GM19239 (cell line): ENCODE results near the gene AIG1.
"Not testable (repeated sequence)": the region's sequence is repeated elsewhere in the genome, so short reads cannot be mapped to it uniquely, and the experiment has no call there.

ENCODE experiments used
- DNase-seq: peaks from one replicate; pipeline ENCODE4 v3.0.0; 2011; ENCODE audit warnings: low spot score; ENCODE audit not compliant: insufficient read length
- FAIRE-seq: peaks from 2 replicates; lab custom pipeline; 2011; peaks lifted over from hg19 to GRCh38; lab: Jason Lieb, UNC

Gene AIG1

GRCh38 chr6:143123081-143123480 lies 62.4 kb downstream of the AIG1 start:
- DNase-seq (no peak), FAIRE-seq (no peak)

- FAIRE-seq, result no peak
- no peak for DNase-seq
Measured at GRCh38 chr6:143123941-143124340, 63.3 kb downstream of the AIG1 start.

DNA sequence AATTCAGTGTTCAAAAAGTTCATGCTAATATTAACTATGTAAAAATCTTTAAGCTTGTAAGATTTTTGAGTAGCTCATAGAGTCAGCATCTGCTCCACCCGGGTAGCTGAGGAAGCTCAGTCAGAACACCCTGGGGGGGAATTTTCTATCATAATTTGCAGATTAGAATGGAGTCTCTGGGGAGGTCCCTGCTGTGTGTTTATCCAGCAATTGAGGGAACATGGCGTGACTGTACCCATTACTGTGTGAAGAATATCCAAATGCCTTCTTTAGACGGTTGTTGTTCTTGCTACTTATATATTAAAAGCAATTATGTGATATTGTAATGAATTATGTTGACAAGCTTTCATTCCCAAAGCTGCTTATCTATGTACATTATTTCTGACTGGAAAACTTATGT lies 64.8 kb downstream of the AIG1 start:
- DNase-seq, result no peak
- FAIRE-seq, result no peak

DNA sequence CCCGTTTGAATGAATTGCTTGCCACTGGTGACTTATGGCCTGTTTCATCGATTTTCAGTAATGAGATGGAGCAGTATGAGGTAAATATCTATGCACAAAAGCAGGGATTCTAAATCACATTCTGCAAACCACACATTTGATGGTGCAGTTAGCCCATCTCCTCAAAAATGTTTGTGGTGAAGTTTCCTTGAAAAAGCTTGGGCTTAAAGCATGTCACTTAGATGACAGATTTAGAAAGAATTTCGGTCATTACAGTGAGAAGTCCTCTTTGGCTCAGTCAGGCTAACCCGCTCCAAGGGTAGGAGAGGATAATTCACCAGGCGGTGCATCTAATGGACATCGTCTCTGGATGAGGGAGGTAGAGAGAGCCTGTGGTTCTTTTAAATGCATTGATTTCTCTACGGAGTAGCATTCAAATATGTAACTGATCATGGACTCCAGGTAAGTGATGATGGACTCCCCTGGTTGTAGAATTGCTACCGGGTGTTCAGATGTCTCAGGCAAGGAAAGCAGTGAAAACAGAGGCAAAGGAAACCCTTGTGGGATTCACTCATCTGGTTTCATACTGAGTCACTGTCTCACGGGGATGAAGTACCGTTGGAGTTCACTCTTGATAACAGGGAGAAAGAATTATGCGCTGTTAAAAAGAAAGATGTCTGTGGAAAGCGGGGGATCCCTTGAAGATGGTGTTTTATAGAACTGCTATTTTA lies 65.3 kb downstream of the AIG1 start:
- DNase-seq, result no peak
- peak; percentile 59 for FAIRE-seq

DNA sequence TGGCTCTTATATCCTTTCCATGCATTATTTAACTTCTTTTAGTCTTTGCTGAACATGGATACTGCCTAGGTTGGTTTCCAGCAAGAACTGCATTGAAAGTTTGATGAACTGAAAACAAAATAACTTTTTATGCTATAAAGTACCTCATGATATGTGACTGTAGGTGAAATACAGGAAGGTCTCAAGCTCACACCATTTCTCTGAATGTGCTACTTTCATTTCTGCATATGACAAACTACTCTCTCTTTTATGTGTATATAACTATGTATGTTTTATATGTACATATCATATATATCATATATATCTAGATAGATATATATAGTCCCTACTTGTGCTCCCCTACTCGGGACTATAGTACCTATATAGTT lies 65.9 kb downstream of the AIG1 start:
- FAIRE-seq (no peak), DNase-seq (no peak)

DNA sequence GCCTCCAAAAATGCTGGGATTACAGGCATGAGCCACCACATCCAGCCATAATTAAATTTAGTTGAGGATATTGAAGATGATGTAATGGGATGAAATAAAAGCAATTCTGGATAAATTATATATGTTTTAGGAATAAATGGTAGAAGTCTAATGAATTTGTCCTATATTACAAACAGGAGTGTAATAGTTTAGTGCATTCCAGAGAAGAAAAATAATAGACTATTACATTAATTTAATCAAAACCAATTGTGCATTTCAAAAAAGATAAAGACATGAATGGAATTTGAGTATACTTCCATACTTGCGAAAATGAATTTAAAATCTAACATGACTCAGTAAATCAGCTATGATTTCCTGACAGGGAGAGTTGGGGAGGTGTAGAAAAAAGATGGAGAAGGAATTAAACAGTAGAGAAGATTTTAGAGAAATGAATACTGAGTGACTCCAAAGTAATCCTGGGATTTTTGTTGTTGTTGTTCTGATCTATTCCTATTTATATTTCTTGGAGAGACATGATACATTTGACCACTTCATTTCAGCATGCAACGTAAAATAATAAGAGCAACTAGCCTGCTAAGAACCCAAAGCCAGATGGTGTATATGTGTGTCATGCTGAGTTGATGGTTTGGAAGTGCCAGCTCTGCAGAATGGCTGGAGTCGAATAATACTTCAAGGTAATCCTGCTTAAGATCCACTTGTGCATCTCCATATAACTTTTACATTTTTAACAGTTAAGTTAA lies 67.4 kb downstream of the AIG1 start:
- no peak for DNase-seq
- FAIRE-seq, result no peak

DNA sequence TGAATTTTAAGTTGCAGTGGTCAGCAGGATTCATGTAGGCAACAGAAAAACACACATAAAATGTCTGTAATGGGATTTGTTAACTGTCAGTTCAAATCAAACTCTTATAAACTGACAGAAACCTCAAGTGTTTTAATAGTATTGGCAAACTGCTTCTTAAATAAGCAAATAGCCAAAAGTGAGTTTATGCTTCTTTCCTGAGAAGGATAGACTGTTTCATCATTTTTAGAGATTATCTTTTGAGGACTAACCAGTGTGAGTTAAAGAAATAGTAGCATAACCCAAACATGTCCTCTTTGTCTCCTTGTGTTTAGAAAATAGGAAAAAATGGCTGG lies 68.0 kb downstream of the AIG1 start:
- FAIRE-seq, result no peak
- no peak for DNase-seq

- FAIRE-seq (no peak), DNase-seq (no peak)
Measured at GRCh38 chr6:143130928-143131327, 70.2 kb downstream of the AIG1 start.

DNA sequence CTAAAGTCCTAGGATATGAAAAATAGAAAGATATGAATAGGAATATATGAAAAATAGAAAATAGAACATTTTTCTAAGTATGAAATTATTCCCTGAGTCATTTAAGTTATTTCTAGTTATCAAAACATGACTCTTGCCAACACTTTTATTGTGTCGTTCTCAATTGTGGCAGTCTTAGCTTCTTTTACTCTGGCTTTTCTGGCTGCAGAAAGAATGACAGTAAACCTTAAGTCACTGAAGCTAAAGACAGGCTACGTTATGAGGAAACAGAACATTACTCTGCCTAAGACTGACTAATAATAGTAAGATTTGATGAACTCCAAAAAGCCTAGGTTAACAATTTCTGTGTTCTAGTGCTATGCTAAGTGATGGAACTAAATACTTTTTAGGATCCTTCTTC lies 74.6 kb downstream of the AIG1 start:
- no peak for DNase-seq
- FAIRE-seq, result no peak

GRCh38 chr6:143135797-143136561 lies 75.3 kb downstream of the AIG1 start:
- FAIRE-seq, result no peak
- DNase-seq, result no peak

DNA sequence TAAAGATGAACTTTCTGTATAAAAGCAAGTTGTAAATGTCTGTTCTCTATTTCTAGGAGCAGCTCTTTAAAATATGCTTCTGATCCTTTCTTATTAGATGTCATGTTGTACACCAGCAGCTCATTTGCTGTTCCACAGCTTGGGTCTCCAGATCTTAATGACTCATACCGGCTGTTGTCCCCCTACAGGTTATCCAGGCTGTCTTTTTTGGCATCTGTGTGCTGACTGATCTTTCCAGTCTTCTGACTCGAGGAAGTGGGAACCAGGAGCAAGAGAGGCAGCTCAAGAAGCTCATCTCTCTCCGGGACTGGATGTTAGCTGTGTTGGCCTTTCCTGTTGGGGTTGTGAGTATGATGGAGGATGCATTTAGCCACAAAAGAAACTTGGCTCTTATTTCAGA lies 76.0 kb downstream of the AIG1 start:
- peak; percentile 8 for FAIRE-seq

GRCh38 chr6:143139239-143139784 lies 78.6 kb downstream of the AIG1 start:
- DNase-seq (no peak), FAIRE-seq (no peak)

More for the DNA sequence above, 76.0 kb downstream of the AIG1 start:
- DNase-seq, result no peak

GRCh38 chr6:143139884-143140283 lies 79.2 kb downstream of the AIG1 start:
- not testable (repeated sequence) for DNase-seq, FAIRE-seq

GRCh38 chr6:143140767-143141166 lies 80.1 kb downstream of the AIG1 start:
- FAIRE-seq, result no peak

GRCh38 chr6:143141442-143141841 lies 80.8 kb downstream of the AIG1 start:
- no peak for DNase-seq
- FAIRE-seq, result no peak

More at GRCh38 chr6:143140767-143141166, 80.1 kb downstream of the AIG1 start:
- DNase-seq, result no peak

DNA sequence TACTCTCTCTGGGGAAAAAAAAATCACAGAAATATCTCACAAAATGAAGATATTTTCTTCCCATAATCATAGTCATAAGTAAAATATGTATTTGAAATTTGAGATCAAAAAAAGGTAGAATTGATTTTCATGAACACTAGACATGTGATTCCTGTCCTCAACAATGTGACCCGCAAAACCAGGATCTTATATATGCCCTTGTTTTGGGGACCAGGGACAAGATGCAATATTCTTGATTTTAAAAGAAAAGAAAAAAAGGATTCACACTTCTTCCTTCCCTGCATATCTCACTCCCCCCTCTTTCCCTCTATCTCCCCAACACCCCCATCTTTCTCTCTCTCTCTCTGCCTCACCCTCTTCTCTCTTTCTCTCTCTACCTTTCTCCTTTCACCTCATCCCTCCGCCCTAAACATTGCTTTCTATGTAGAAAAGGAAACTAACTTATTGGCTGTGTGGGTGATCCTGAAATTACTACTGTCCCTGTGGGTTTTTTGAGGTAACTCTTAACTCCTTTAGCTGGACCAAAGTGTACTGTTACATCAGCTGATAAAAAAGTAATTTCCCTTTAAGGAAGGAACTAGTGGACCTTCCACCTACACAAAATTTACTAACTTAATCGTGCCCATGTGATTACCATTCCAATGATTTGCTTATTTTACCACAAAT lies 85.6 kb downstream of the AIG1 start:
- FAIRE-seq (peak; percentile 35), DNase-seq (no peak)

DNA sequence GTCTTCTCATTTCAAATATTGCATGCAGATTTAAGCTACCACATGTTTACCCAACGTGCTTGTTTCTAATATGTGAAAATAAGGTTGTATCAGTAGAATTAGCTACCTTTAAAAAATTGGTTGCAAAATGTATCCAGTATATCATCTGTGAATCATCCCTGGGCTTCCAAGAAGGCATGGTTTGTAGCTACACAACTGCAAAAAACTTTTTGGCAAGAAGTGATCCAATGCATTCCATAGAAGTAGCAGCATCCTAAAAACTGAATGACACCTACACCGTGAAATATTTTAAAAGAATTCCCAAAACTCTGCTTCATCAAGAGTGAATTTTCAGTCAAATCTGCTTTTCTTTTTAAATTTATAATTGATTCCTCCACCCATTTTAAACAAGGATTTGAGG lies 89.1 kb downstream of the AIG1 start:
- no peak for FAIRE-seq
- DNase-seq, result no peak

GRCh38 chr6:143150281-143150680 lies 89.6 kb downstream of the AIG1 start:
- DNase-seq, result no peak
- no peak for FAIRE-seq

DNA sequence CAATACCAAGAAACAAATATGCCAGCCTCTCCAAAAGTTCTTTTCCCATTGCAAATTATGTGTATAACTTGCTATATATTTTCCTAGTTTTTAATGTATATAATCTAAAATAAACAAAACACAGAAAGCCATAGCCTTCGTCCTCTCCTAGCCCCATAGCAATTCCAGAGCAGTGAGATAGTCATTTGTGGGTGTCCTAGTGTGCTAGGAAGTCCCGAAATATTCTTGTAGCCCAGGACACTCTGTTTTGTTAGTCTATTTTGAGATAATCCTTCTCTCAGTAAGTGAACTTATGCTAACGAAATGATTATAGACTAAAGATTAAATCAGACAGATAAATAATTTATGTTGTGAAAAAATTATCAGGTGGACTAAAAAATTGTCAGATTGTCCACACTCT lies 90.7 kb downstream of the AIG1 start:
- DNase-seq (no peak), FAIRE-seq (no peak)

GRCh38 chr6:143155681-143156080 lies 95.0 kb downstream of the AIG1 start:
- DNase-seq, result no peak
- FAIRE-seq, result no peak
